CD4-positive, alpha-beta T cell treated with Interleukin-17A for 4 hours (primary cell): ENCODE results near the gene DEXI.
"Not testable (repeated sequence)": the region's sequence is repeated elsewhere in the genome, so short reads cannot be mapped to it uniquely, and the experiment has no call there.

ENCODE experiments used
- DNase-seq: peaks from one replicate; pipeline ENCODE4 v3.0.0-alpha.2; 2020; ENCODE audit warnings: mixed read lengths

Gene DEXI

DNA sequence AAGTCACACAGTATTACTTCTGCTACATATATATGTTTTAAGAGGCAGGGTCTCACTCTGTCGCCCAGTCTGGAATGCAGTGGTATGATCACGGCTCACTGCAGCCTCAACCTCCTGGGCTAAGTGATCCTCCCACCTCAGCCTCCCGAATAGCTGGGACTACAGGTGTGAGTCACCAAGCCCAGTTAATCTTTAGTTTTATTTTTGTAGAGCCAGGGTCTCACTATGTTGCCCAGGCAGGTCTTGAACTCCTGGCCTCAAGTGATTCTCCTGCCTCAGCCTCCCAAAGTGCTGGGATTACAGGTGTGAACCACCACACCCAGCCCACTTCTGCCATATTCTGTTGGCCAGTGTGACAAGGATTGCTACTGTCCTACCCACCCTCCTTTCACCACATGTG is 17.0 kb downstream of the DEXI start:
- DNase-seq, result not testable (repeated sequence)

DNA sequence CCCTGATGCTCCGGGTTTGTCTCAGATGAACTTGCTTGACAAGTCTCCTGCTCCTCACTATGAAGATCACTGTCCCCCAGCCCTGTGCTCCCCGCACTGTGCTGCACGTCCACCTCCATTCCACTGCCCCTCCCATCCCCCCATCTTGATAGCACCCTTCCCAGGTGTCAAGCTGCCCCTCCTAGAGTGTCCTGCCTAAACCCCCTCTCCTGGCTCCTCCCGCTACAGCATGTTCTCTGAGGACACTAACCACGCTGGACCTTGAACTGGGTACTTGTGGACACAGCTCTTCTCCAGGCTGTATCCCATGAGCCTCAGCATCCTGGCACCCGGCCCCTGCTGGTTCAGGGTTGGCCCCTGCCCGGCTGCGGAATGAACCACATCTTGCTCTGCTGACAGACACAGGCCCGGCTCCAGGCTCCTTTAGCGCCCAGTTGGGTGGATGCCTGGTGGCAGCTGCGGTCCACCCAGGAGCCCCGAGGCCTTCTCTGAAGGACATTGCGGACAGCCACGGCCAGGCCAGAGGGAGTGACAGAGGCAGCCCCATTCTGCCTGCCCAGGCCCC is 18.5 kb downstream of the DEXI start:
- DNase-seq, result no peak

DNA sequence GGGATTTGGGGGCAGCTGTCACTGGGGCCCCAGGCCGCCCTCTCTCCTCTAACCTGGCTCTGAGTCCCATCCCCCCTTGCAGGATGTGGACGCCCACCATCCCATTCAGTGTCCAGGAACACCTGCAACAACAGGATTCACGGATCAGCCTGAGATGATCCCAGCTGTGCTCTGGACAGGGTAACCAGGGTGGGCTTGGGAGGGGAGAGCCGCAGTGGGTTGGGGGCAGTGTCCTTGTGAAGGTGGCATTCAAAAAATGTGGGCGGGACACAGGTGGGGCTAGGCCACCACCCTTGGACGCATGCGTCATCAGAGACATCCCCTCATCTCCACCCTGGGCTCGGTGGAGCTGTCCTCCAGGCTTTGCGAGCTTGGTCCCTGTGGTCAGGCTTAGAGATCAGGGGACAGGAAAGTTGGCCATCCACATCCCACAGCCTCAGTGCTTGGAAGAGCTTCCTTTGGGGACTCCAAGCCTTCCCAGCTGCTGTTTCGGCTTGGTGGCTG is 19.1 kb downstream of the DEXI start:
- DNase-seq, result no peak

DNA sequence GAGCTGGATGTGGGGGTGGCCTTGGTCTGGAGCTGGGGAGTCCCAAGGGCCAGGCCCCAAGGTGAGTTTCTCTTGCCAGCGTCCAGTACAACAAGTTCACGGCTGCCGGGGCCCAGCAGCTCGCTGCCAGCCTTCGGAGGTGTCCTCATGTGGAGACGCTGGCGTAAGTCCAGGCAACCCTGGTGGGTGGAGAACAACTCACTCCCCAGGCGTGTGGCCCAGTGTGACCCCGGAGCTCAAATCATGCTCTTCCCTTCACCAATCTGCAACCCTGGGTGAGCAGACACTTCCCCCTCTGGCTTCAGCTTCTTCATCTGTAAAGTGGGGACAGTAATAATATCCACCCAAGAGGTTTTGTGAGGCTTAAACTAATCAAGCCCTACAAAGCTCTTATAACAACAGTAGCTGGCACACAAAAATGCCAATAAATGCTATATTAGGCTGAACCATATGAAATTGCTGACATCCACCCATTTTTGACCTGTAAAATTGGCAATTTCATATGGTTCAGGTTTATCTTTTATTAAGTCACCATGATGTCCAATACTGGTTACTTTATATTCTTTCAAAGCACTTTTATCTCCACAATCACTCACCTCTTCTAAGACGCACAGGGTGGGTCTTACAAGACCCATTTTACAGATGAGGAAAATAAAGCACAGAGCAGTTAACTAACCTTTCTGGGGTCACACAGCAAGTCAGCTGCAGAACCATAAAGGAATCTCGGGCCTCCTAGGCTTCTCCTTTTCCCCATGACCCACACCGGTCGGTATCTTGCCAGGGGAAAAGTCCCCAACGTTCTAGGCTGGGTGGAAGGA is 19.7 kb downstream of the DEXI start:
- no peak for DNase-seq

DNA sequence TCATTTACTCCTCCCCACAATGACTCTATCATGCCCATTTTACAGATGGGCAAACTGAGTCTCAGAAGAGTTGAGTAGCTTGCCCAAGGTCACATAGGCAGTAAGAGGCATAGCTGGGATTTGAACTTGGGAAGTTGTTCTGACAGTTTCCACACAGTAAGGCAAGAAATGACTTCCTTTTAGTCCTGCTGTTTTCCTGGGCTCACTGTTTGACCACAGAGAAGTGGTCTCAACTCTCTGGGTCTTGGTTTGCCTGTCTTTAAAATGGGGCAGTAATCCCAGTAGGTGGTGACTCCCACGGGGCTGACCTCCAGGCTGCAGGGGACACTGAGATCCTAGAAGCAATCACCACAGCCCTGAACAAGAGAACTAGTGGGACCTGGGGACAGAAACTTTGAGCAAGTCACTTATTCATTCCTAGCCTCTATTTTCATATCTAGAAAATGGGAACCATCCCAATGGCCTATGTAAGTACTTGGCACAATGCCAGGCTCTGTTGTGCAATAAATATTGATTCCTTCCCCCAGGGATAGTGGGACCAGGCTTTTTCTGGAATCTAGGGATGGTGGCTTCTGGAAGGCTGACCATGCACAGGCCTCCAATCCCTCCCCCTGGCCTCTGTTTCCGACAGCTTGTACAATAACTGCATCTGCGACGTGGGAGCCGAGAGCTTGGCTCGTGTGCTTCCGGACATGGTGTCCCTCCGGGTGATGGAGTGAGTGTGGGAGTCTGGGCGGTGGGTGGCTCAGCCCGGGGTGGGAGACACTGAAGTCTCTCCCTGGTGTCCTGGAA is 20.5 kb downstream of the DEXI start:
- DNase-seq, result no peak

DNA sequence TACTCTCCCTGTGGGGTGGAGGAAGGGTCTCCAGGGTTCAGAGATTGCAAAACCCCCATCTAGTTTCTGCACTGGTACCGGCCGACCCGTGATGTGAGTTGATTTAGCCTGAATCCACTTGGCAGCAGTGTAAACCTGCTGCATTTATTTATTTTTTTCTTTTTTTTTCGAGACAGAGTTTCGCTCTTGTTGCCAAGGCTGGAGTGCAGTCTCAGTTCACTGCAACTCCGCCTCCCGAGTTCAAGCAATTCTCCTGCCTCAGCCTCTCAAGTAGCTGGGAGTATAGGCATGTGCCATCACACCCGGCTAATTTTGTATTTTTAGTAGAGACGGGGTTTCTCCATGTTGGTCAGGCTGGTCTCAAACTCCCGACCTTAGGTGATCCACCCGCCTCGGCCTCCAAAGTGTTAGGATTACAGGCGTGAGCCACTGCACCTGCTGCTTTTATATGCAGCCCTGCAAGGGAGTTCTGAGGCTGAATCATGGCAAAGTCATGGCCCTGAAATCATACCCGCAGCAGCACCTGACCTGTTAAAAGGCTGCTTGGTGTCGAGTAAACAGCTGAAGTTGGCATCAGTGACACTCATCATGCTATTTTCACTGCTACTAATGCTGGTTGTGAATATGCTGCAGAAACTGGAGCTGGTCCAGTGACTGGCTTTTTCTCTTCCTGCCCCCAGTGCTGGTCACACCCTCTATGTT is 21.4 kb downstream of the DEXI start:
- no peak for DNase-seq

DNA sequence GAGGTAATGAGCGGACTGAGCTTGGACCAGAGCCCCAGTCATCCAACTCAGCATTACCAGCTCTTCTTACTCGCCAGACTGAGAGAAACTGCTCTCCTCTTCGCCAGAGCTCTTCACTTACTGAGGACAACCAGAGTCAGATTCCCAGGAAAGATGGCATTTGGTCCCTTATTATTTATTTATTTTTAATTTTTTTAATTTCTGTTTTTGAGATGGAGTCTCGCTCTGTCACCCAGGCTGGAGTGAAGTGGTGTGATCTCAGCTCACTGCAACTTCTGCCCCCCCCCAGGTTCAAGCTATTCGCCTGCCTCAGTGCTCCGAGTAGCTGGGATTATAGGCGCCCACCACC is 23.3 kb downstream of the DEXI start:
- DNase-seq, result no peak

DNA sequence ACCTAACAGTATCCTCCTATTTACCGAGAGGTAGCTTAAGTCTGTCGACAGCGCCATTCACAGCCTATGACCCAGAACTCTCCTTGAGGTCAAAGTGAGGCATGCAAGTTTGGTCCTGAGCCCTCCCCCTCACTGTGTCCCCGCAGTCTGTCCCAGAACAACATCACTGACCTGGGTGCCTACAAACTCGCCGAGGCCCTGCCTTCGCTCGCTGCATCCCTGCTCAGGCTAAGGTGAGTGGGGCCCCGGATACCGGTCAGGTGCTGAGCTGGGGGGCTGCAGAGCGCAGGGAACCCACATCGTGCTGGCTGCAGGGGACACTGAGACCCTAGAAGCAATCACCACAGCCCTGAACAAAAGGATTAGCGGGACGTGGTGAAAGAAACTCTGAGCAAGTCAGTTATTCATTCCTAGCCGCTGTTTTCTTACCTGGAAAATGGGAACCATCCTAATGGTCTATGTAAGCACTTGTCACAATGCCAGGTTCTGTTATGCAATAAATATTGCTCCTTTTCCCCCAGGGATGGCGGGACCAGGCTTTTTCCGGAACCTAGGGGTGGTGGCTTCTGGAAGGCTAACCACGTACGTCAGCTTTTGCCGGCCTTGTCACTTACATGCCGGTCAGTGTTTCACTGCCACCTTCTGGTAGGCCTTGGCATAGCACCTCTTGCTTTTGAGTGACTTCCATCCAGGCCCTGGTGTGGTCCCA is 23.8 kb downstream of the DEXI start:
- DNase-seq, result peak; percentile 84

DNA sequence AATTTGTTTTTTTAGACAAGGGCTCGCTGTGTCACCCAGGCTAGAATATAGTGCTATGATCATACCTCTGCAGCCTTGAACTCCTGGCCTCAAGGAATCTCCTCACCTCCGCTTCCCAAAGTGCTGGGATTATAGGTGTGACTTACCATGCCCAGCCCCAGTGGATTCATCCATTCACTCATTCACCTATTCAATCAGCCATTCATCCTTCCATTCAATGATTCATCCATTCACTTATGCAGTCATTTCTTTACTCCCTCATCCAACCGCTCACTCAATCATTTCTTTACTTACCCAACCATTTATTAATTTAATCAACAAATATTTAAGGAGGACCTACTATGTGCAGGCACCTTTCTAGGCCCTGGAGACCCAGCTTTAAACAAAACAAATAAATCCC is 25.7 kb downstream of the DEXI start:
- DNase-seq, result no peak

DNA sequence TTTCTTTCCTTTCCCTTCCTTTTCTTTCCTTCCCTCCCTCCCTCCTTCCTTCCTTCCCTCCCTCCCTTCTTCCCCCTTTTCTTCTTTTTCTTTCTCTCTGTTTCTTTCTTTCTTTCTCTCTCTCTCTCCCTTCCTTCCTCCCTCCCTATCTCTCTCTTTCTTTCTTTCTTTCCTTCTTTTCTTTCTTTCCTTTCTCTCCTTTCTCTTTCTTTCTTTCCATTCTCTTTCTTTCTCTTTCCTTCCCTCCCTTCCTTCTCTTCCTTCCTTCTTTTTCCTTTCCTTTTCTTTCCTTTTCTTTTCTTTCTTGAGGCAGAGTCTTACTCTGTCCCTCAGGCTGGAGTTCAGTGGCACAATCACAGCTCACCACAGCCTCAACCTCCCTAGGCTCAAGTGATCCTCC is 31.0 kb downstream of the DEXI start:
- no peak for DNase-seq

DNA sequence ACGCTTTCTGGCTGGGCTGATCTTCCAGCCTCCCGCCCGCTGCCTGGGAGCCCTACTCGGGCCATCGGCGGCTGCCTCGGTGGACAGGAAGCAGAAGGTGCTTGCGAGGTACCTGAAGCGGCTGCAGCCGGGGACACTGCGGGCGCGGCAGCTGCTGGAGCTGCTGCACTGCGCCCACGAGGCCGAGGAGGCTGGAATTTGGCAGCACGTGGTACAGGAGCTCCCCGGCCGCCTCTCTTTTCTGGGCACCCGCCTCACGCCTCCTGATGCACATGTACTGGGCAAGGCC is 34.6 kb downstream of the DEXI start:
- no peak for DNase-seq

DNA sequence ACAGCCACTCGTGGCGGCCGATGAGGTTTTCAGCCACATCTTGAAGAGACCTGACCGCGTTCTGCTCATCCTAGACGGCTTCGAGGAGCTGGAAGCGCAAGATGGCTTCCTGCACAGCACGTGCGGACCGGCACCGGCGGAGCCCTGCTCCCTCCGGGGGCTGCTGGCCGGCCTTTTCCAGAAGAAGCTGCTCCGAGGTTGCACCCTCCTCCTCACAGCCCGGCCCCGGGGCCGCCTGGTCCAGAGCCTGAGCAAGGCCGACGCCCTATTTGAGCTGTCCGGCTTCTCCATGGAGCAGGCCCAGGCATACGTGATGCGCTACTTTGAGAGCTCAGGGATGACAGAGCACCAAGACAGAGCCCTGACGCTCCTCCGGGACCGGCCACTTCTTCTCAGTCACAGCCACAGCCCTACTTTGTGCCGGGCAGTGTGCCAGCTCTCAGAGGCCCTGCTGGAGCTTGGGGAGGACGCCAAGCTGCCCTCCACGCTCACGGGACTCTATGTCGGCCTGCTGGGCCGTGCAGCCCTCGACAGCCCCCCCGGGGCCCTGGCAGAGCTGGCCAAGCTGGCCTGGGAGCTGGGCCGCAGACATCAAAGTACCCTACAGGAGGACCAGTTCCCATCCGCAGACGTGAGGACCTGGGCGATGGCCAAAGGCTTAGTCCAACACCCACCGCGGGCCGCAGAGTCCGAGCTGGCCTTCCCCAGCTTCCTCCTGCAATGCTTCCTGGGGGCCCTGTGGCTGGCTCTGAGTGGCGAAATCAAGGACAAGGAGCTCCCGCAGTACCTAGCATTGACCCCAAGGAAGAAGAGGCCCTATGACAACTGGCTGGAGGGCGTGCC is 35.1 kb downstream of the DEXI start:
- DNase-seq, result no peak

DNA sequence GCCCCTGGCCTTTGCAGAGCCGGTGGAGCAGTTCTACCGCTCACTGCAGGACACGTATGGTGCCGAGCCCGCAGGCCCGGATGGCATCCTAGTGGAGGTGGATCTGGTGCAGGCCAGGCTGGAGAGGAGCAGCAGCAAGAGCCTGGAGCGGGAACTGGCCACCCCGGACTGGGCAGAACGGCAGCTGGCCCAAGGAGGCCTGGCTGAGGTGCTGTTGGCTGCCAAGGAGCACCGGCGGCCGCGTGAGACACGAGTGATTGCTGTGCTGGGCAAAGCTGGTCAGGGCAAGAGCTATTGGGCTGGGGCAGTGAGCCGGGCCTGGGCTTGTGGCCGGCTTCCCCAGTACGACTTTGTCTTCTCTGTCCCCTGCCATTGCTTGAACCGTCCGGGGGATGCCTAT is 35.8 kb downstream of the DEXI start:
- no peak for DNase-seq

DNA sequence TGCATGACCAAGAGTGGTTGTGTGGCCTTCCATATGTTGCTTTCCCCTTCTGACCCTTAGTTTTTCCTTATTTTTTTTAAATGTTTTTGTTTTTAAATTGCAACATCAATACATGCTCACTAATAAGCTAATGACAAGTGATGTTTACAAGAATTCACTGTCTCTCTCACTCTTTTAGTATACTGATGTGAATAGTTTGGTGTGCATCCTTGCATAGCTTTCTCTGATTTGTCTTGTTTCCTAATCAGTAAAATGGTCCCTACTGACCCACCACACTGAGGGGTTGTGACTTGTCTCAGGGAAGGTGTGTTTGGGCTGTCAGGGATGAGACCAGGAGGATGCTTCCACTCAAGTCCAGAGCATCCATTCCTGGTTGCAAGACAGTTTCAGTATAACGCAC is 39.3 kb downstream of the DEXI start:
- DNase-seq, result no peak

DNA sequence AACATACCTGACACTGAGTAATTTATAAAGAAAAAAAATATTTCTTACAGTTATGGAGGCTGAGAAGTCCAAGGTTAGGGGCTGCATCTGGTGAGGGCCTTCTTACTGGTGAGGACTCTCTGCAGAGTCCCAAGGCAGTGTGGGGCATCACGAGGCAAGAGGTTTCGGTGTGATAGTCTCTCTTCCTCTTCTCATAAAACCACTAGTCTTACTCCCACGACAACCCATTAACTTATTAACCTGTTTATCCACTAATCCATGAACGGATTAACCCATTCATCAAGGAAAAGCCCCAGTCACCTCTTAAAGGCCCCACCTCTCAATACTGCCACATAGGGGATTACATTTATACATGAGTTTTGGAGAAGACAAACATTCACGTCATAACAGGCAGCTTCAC is 45.1 kb downstream of the DEXI start:
- DNase-seq, result no peak

DNA sequence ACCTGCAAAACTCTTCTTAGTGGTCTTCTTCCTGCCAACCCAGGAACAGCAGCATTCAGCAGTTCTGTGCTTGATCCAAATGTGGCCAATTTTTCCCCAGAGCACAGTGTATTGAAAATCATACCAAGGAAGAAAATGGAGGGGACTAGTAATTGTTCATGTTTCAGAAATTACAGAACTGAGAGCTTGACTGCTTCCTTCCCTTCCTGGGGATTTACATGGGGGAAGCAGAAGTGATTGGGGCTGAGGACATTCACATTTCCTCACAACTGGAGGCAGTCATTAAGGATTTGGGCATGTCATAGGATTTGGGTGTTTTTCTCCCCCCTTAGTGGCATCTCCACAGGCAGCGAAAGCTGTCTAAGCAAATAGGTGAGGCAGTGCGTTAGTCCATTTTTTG is 45.5 kb downstream of the DEXI start:
- no peak for DNase-seq

DNA sequence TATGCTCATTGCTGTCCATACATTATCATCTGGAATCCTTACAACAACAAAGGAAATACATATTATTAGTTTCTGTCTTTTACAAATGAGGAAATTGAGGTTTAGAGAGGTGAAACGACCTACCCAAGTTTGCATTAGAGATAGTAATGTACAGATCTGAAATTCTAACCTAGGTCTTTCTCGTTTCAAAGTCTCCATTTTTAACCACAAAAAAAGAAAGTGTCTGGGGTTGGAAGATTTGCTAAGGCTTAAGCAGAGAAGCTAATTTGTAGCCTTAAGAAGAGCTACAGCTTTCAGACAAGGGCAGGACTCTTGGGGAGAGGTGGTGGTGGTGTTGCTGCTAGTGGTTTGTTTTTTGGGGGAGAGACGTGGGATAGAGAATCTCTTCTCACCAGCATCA is 46.1 kb downstream of the DEXI start:
- DNase-seq, result no peak

DNA sequence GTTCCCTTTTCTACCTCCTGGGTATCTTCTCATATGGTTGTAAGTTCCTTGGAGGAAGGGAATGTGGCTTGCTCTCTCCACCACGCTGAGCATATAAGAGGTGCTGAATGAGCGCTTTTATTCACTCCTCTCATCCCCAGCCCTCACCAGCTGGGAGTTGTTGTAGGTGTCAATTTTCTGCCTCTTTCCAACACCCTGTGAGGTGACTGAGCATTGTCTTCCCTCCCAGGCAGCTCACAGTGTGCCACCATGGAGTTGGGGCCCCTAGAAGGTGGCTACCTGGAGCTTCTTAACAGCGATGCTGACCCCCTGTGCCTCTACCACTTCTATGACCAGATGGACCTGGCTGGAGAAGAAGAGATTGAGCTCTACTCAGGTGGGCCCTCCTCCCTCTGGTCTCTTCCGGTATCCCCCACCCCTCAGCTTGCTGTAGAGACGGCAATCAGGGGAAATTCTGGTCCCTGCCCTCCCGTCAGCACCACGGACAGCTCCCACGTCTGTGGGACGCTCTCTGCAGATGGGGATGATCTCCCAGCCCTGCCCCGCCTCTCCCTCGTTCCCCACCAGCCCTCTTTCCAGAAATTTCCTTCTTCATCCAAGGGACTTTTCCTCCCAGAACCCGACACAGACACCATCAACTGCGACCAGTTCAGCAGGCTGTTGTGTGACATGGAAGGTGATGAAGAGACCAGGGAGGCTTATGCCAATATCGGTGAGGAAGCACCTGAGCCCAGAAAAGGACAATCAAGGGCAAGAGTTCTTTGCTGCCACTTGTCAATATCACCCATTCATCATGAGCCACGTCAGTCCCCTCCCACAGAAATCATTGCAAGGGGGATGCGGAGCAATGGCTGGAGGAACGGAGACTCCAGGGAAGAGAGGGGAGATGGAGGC is 47.0 kb downstream of the DEXI start:
- DNase-seq, result peak; percentile 40

DNA sequence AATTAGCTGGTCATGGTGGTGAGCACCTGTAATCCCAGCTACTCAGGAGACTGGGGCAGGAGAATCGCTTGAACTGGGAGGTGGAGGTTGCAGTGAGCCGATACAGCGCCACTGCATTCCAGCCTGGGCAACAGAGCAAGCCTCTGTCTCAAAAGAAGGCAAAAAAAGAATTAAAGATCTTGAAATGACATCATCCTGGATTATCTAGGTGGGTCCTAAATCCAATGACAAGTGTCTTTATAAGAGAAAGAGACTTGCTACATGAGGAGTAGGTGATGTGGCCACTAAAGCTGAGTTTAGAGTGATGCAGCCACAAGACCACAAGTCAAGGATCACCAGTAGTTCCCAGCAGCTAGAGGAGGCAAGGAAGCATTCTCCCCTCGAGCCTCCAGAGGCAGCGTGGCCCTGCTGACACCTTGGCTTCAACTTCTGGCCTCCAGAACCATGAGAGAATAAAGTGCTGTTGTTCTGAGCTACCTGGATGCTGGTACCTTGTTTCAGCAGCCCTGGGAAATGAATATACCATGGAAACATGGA is 49.4 kb downstream of the DEXI start:
- DNase-seq, result no peak

DNA sequence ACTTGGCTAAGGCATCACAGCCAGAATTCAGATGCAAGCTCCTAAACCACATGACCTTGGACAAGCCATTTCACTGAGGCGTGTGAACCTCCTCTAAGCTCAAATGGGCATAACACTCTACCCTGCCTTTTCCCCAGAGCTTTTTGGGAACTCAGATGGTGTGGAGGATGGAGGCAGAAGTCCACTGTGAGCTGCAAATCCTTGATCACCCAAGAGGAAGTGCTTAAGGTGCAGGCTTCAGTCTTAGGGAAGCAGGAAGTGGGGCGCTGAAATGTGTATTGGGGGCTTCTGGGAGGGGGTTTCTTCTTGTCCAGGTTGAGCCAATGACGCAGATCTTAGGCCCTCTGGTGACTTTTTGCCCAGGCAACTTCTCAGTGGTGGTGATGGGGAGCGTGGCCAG is 52.4 kb downstream of the DEXI start:
- no peak for DNase-seq
